Stomach (tissue), 4 donors: Measurements from ENCODE around the gene PREPL.

Source experiments
- EP300 ChIP-seq: sonication (generic); formaldehyde crosslinking; IDR thresholded peaks from one replicate; pipeline ENCODE4 v1.6.1; 2017; ENCODE audit warnings: antibody characterized with exemption
- POLR2A ChIP-seq, 4 donors: fragments of 450-650 bp; IDR thresholded peaks; one replicate each; pipeline ENCODE4 v1.6.1; 2016; ENCODE audit warnings: antibody characterized with exemption in 4 of 4, control low read depth in 2 of 4, mild to moderate bottlenecking in 1 of 4, moderate library complexity in 1 of 4
- POLR2AphosphoS5 ChIP-seq, 3 donors: sonication (generic); formaldehyde crosslinking; IDR thresholded peaks; one replicate each; pipeline ENCODE4 v1.6.1; 2016; ENCODE audit warnings: antibody characterized with exemption in 3 of 3
- TF ChIP-seq, protein P1 (sequence below), 7 experiments: fragments of 450-650 bp in 4 of 7; fragments of 200-600 bp in 3 of 7; sonication (generic) in 3 of 7; IDR thresholded peaks; one replicate each; pipeline ENCODE4 v1.5.1; 2016 to 2019; ENCODE audit warnings: antibody characterized with exemption in 7 of 7, control low read depth in 2 of 7, mild to moderate bottlenecking in 1 of 7

DNA sequence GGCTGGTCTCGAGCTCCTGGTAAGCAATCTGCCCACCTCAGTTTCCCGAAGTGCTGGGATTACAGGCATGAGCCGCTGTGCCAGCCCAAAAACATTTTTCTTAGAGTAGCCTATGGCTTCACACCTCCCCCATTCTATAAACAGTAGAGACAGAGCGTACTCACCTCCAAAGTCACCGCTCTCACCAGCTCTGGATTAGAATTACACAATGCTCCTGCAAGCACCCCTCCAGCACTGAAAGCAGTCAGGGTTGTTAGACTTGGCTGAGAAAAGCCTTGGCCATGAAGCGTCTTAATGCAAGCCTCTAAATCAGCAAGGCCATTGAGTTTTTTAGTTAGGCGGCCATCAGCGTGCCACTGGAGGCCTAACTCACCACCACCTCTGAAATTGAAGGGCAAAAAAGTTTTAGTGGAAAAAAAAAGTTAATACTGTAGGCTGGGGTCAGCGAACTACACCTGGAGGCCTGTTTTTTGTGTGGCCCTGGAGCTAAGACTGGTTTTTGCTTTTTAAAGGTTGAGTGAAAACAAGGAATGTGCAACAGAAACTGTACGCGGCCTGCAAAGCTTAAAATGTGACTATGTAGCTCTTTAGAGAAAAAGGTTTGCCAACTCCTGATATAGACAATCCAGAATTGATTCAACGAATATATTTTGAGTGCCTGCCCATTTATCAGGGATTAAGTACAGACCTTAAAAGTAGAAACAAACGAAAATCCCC lies 34.6 kb downstream of the PREPL start:
- TF ChIP-seq, protein P1, sequence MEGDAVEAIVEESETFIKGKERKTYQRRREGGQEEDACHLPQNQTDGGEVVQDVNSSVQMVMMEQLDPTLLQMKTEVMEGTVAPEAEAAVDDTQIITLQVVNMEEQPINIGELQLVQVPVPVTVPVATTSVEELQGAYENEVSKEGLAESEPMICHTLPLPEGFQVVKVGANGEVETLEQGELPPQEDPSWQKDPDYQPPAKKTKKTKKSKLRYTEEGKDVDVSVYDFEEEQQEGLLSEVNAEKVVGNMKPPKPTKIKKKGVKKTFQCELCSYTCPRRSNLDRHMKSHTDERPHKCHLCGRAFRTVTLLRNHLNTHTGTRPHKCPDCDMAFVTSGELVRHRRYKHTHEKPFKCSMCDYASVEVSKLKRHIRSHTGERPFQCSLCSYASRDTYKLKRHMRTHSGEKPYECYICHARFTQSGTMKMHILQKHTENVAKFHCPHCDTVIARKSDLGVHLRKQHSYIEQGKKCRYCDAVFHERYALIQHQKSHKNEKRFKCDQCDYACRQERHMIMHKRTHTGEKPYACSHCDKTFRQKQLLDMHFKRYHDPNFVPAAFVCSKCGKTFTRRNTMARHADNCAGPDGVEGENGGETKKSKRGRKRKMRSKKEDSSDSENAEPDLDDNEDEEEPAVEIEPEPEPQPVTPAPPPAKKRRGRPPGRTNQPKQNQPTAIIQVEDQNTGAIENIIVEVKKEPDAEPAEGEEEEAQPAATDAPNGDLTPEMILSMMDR (IDR thresholded peaks at IDR 0.05): no peak
- no peak for TF ChIP-seq POLR2AphosphoS5 (IDR thresholded peaks at IDR 0.05)
- no peak for TF ChIP-seq POLR2A (IDR thresholded peaks at IDR 0.05)
- TF ChIP-seq EP300: no peak
